ENCODE results near the gene AHRR. TPM values are rescaled to one million over a fixed set of nuclear protein-coding genes. Genes with fewer than 3 reads are reported as not detected.
"Not testable (repeated sequence)": the region's sequence is repeated elsewhere in the genome, so short reads cannot be mapped to it uniquely, and the experiment has no call there.

AHRR gene
- total RNA-seq, 1 donor from 2014 or later, result 1.4 TPM

DNA sequence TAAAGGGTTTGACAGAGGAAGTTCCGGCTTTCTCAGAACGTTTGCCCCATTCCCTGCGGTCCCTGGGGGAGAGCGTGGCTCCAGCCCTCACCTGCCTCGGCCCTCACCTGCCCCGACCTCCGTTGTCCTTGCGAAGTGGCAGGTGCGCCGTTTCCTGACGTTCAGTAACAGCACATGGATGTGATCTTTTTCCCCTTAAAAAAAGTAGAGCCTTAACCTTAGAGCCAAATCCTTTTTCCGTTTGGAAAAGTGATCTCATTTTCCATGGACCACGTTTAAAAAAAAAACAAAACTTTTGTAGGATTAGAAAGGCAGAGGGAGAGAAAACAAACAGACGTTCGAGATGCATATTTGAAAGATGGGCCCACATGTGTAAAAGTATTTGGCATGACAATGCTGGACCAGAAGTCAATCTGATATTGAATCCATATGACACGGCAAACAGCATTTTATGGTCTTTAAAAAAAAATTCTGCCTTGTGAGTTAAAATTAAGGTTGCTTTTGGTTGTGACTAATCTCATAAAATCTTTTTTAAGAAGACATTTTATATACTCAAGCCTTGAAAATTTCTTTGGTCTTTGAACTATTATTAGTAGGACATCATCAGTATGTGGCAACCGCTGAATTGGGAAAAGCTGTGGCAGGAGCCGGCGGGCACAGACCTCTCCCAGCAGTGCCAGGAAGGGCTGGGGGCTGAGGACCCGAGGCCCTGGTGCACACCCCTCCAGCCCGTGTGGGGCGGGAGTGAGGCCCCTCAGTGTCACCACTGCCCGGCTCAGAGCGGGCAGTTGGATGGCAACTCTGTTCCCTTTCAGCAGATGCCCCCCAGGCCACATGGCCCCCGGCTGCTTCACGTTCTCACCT, 79.0 kb downstream of the AHRR start:
- TF ChIP-seq, protein P1, sequence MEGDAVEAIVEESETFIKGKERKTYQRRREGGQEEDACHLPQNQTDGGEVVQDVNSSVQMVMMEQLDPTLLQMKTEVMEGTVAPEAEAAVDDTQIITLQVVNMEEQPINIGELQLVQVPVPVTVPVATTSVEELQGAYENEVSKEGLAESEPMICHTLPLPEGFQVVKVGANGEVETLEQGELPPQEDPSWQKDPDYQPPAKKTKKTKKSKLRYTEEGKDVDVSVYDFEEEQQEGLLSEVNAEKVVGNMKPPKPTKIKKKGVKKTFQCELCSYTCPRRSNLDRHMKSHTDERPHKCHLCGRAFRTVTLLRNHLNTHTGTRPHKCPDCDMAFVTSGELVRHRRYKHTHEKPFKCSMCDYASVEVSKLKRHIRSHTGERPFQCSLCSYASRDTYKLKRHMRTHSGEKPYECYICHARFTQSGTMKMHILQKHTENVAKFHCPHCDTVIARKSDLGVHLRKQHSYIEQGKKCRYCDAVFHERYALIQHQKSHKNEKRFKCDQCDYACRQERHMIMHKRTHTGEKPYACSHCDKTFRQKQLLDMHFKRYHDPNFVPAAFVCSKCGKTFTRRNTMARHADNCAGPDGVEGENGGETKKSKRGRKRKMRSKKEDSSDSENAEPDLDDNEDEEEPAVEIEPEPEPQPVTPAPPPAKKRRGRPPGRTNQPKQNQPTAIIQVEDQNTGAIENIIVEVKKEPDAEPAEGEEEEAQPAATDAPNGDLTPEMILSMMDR (IDR thresholded peaks at IDR 0.05; ENCODE audit: borderline replicate concordance), result no peak
- H3K27ac ChIP-seq (replicated peaks), result peak overlapping the region; percentile 43
- peaks cover 7% of the 10 kb centered on the region for H3K27me3 ChIP-seq (ENCODE audit: low read depth)
- H3K36me3 ChIP-seq, result no peaks in the 10 kb centered on the region
- H3K9me3 ChIP-seq (replicated peaks), result no peaks in the 10 kb centered on the region
- peak overlapping the region; percentile 55 for H3K4me3 ChIP-seq
- intact Hi-C loops (cut with micrococcal nuclease), result no loop called here
- DNase-seq, result no peak
- H3K4me1 ChIP-seq, result peaks cover 20% of the 10 kb centered on the region

GRCh38 chr5:401146-402034, 79.9 kb downstream of the AHRR start:
- Histone ChIP-seq H3K27ac (replicated peaks) (no peak overlapping the region), H3K27me3 (ENCODE audit: low read depth) (peaks cover 7% of the 10 kb centered on the region), H3K4me3 (no peak overlapping the region), H3K36me3 (no peaks in the 10 kb centered on the region), H3K9me3 (replicated peaks) (no peaks in the 10 kb centered on the region), H3K4me1 (peaks cover 20% of the 10 kb centered on the region)
- no peak for DNase-seq
- intact Hi-C loops (cut with micrococcal nuclease), result no loop called here
- TF ChIP-seq, protein P1 (IDR thresholded peaks at IDR 0.05; ENCODE audit: borderline replicate concordance), result no peak

DNA sequence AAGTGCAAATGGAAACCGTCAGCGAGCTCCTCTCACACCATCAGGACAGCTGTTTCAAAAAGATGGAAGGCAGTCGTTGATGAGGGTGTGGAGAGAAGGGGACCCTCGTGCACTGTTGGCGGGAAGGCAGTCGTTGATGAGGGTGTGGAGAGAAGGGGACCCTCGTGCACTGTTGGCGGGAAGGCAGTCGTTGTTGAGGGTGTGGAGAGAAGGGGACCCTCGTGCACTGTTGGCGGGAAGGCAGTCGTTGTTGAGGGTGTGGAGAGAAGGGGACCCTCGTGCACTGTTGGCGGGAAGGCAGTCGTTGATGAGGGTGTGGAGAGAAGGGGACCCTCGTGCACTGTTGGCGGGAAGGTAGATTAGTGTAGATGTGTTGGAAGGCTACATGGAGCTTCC, 80.7 kb downstream of the AHRR start:
- H3K4me1 ChIP-seq, result peaks cover 20% of the 10 kb centered on the region
- H3K36me3 ChIP-seq; H3K4me3 ChIP-seq; DNase-seq; intact Hi-C loops (cut with micrococcal nuclease); H3K9me3 ChIP-seq (replicated peaks); H3K27me3 ChIP-seq (ENCODE audit: low read depth); H3K27ac ChIP-seq (replicated peaks): not testable (repeated sequence)

DNA sequence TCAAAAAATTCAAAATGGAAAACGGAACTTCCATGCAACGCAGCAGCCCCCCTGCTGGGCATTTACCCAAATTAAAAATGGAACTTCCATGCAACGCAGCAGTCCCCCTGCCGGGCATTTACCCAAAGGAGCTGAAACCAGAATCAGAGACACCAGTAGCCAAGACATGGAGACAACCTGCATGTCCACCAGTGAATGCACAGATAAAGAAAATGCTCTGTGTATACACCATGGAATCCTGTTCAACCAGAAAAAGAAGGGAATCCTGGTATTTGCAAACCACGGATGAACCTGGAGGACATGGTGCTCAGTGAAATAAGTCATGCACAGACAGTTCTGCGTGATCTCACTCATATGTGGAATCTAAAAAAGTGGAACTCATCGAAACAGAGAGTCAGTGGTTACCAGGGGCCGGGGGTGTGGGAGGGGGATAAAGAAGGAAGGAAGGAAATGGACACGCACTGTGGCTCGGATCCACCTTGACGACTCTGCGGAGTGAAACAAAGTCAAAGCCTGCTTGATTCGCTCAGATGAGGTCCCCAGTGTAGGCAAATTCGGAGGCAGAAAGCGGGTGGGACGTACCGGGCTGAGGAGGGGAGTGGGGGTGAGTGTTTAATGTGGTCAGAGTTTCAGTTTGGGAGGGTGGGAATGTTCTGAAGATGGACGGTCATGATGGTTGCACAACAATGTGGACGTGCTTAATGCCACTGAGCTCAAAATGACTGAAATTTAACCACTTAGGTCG, 81.3 kb downstream of the AHRR start:
- intact Hi-C loops (cut with micrococcal nuclease), result no loop called here
- no peak for DNase-seq
- no peak overlapping the region for H3K4me3 ChIP-seq
- TF ChIP-seq, protein P1 (IDR thresholded peaks at IDR 0.05; ENCODE audit: borderline replicate concordance), result no peak
- no peak overlapping the region for H3K27ac ChIP-seq (replicated peaks)
- H3K4me1 ChIP-seq, result peaks cover 20% of the 10 kb centered on the region
- H3K9me3 ChIP-seq (replicated peaks), result no peaks in the 10 kb centered on the region
- peaks cover 7% of the 10 kb centered on the region for H3K27me3 ChIP-seq (ENCODE audit: low read depth)
- H3K36me3 ChIP-seq, result no peaks in the 10 kb centered on the region

GRCh38 chr5:403995-404394, 82.5 kb downstream of the AHRR start:
- H3K36me3 ChIP-seq, result no peaks in the 10 kb centered on the region
- TF ChIP-seq, protein P1 (IDR thresholded peaks at IDR 0.05; ENCODE audit: borderline replicate concordance), result no peak
- no peaks in the 10 kb centered on the region for H3K9me3 ChIP-seq (replicated peaks)
- intact Hi-C loops (cut with micrococcal nuclease), result no loop called here
- H3K27ac ChIP-seq (replicated peaks), result no peak overlapping the region
- H3K4me3 ChIP-seq, result no peak overlapping the region
- peaks cover 7% of the 10 kb centered on the region for H3K27me3 ChIP-seq (ENCODE audit: low read depth)
- DNase-seq, result no peak
- H3K4me1 ChIP-seq, result peaks cover 19% of the 10 kb centered on the region
